DOHH2 (cell line): ENCODE data around the gene ZBTB7C.

Source experiments
- H3F3A ChIP-seq: fragments of 200-600 bp; sonication (generic), shearing (Covaris generic); 2 replicates; pipeline ENCODE4 v1.6.0; 2016; ENCODE audit warnings: antibody characterized with exemption, mild to moderate bottlenecking; ENCODE audit not compliant: control insufficient read depth, insufficient read depth
- H3K27ac ChIP-seq: fragments of 200-600 bp; sonication (generic); 2 replicates; pipeline ENCODE4 v1.5.1; 2014; ENCODE audit warnings: low read depth, mild to moderate bottlenecking, low read length, moderate library complexity
- H3K27me3 ChIP-seq: fragments of 200-600 bp; sonication (generic); 2 replicates; pipeline ENCODE4 v1.6.1; 2014; ENCODE audit warnings: mild to moderate bottlenecking, low read length, mixed read lengths; ENCODE audit not compliant: control insufficient read depth
- H3K36me3 ChIP-seq: fragments of 200-600 bp; sonication (generic); 2 replicates; pipeline ENCODE4 v1.6.1; 2014; ENCODE audit warnings: mild to moderate bottlenecking, low read length, moderate library complexity, mixed read lengths; ENCODE audit not compliant: control insufficient read depth
- H3K4me1 ChIP-seq: fragments of 200-600 bp; sonication (generic); 2 replicates; pipeline ENCODE4 v1.6.1; 2014; ENCODE audit warnings: mild to moderate bottlenecking, low read length, mixed read lengths; ENCODE audit not compliant: control insufficient read depth
- H3K4me2 ChIP-seq: fragments of 200-600 bp; sonication (generic); 2 replicates; pipeline ENCODE4 v1.6.0; 2014; ENCODE audit warnings: mild to moderate bottlenecking, low read length, moderate library complexity
- H3K4me3 ChIP-seq: fragments of 200-600 bp; sonication (generic); 2 replicates; pipeline ENCODE4 v1.5.1; 2014; ENCODE audit warnings: mild to moderate bottlenecking, low read length, mixed read lengths
- H3K79me2 ChIP-seq: fragments of 200-600 bp; sonication (generic); 2 replicates; pipeline ENCODE4 v1.6.1; 2014; ENCODE audit warnings: mild to moderate bottlenecking, low read length, mixed read lengths; ENCODE audit not compliant: control insufficient read depth
- H3K9me2 ChIP-seq: fragments of 200-600 bp; sonication (generic); replicated peaks from 2 replicates; pipeline ENCODE4 v1.6.1; 2014; ENCODE audit warnings: mild to moderate bottlenecking, low read length, mixed read lengths; ENCODE audit not compliant: control insufficient read depth
- H3K9me3 ChIP-seq: fragments of 200-600 bp; sonication (generic); 2 replicates; pipeline ENCODE4 v1.6.1; 2014; ENCODE audit warnings: antibody characterized with exemption, low read length, mixed read lengths; ENCODE audit not compliant: control insufficient read depth, insufficient read depth
- H4K20me1 ChIP-seq: fragments of 200-600 bp; sonication (generic); 2 replicates; pipeline ENCODE4 v1.6.0; 2014; ENCODE audit warnings: low read depth, mild to moderate bottlenecking, antibody characterized with exemption, low read length, moderate library complexity; ENCODE audit not compliant: control insufficient read depth, insufficient read depth
- EZH2phosphoT487 ChIP-seq: fragments of 200-600 bp; sonication (generic); IDR thresholded peaks from 2 replicates; pipeline ENCODE4 v1.6.1; 2017; ENCODE audit warnings: borderline replicate concordance, mild to moderate bottlenecking, antibody characterized with exemption, low read length, moderate library complexity, mixed read lengths
- TF ChIP-seq, protein P1 (sequence below): fragments of 200-600 bp; sonication (generic); IDR thresholded peaks from one replicate; pipeline ENCODE4 v1.5.1; 2014; ENCODE audit warnings: antibody characterized with exemption, mild to moderate bottlenecking, low read depth, low read length; ENCODE audit not compliant: poor library complexity, severe bottlenecking

Gene ZBTB7C

DNA sequence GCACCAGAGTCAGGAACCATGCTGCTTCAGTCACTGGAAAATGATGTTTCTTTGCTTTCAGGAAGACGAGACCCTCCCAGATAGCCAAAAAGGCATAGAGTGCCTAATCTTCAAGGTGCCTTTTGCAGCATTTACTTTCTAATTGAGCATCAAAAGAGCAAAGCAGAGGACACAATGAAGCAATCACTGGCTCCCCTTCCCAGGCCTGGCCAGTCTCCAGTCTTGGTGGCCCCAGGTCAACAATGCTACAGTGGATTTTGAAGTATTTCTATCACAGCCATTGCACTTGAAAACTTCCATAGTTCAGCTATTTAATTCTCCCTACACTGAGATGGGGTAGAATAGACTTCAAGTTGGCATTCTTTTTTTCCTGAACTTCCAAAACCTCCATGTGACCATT lies 15.4 kb downstream of the ZBTB7C start:
- TF ChIP-seq EZH2phosphoT487 = no peak
- TF ChIP-seq, protein P1, sequence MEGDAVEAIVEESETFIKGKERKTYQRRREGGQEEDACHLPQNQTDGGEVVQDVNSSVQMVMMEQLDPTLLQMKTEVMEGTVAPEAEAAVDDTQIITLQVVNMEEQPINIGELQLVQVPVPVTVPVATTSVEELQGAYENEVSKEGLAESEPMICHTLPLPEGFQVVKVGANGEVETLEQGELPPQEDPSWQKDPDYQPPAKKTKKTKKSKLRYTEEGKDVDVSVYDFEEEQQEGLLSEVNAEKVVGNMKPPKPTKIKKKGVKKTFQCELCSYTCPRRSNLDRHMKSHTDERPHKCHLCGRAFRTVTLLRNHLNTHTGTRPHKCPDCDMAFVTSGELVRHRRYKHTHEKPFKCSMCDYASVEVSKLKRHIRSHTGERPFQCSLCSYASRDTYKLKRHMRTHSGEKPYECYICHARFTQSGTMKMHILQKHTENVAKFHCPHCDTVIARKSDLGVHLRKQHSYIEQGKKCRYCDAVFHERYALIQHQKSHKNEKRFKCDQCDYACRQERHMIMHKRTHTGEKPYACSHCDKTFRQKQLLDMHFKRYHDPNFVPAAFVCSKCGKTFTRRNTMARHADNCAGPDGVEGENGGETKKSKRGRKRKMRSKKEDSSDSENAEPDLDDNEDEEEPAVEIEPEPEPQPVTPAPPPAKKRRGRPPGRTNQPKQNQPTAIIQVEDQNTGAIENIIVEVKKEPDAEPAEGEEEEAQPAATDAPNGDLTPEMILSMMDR = no peak

DNA sequence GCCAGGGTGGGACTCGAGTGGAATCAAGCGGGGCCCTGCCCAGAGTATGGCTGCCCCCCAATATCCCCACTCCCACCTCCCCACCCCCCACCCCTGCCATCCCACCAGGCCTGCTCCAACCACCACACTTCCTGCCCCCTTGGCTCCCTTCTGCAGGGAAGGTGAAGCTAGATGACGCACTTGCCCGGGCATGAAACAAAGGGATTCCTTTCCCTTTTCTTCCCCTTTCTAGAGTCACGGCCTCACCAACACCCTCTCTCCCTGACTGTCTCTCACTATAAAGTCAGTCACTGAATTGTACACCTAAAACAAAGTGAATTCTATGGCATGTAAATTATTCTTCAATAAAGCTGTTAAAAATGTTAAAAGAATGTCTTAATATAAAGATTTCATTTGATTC lies 16.0 kb downstream of the ZBTB7C start:
- Histone ChIP-seq H3K36me3 (no peaks in the 10 kb centered on the region), H3K4me1 (no peaks in the 10 kb centered on the region), H3K27ac (no peak overlapping the region), H3K79me2 (no peaks in the 10 kb centered on the region), H3K4me2 (no peak overlapping the region), H3K4me3 (no peak overlapping the region), H3K9me2 (no peaks in the 10 kb centered on the region), H3K27me3 (peaks cover 13% of the 10 kb centered on the region), H3F3A (no peaks in the 10 kb centered on the region), H4K20me1 (no peaks in the 10 kb centered on the region), H3K9me3 (no peaks in the 10 kb centered on the region)
- TF ChIP-seq, protein P1 = no peak
- no peak for TF ChIP-seq EZH2phosphoT487

More for the DNA sequence above, 15.4 kb downstream of the ZBTB7C start:
- no peak overlapping the region for H3K4me3 ChIP-seq
- no peaks in the 10 kb centered on the region for H3K9me3 ChIP-seq
- H3K4me2 ChIP-seq = no peak overlapping the region
- no peaks in the 10 kb centered on the region for H3K79me2 ChIP-seq
- H3K27me3 ChIP-seq = peaks cover 13% of the 10 kb centered on the region
- H3K9me2 ChIP-seq = no peaks in the 10 kb centered on the region
- H3K36me3 ChIP-seq = no peaks in the 10 kb centered on the region
- H4K20me1 ChIP-seq = no peaks in the 10 kb centered on the region
- H3F3A ChIP-seq = no peaks in the 10 kb centered on the region
- H3K4me1 ChIP-seq = no peaks in the 10 kb centered on the region
- no peak overlapping the region for H3K27ac ChIP-seq

DNA sequence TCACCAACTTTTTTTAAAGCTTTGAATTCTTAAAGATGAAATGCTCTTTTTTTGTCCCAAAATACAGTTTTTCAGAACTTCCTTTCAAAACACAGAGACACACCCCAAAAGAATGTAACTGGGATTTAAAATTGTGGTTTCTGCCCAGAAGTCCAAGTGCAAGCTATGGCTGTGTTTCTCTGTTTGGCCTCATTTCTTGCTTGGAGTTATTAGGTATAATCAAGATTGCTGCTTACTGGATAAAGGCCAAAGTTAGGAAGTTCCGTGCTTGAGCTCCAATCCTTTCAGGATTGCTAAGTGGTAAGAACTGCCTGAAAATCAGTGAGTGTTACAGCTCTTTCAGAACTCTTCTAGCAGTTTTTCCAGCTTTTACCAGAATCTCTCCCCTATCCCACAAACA lies 16.9 kb downstream of the ZBTB7C start:
- Histone ChIP-seq H3K27me3 (peaks cover 11% of the 10 kb centered on the region; the same call in 1 of the 2 replicates), H3K4me2 (no peak overlapping the region)

More for the DNA sequence above, 16.9 kb downstream of the ZBTB7C start:
- Histone ChIP-seq H3F3A (no peaks in the 10 kb centered on the region), H3K4me1 (no peaks in the 10 kb centered on the region), H3K79me2 (no peaks in the 10 kb centered on the region), H3K9me2 (no peaks in the 10 kb centered on the region), H4K20me1 (no peaks in the 10 kb centered on the region), H3K4me3 (no peak overlapping the region), H3K27ac (no peak overlapping the region), H3K36me3 (no peaks in the 10 kb centered on the region), H3K9me3 (no peaks in the 10 kb centered on the region)
- no peak for TF ChIP-seq EZH2phosphoT487
- TF ChIP-seq, protein P1 = no peak
